Stimulated activated CD8-positive, alpha-beta memory T cell treated with anti-CD3 and anti-CD28 coated beads, Interleukin-4, amount 100 ng/mL, for 4 hours (primary cell): ENCODE data around the gene SNHG17.
A peak's percentile ranks its signal among the peaks of the same experiment; 100 is the strongest.
"Not testable (repeated sequence)": the region's sequence is repeated elsewhere in the genome, so short reads cannot be mapped to it uniquely, and the experiment has no call there.

Experiments
- DNase-seq, 2 donors: peaks; one replicate each; pipeline ENCODE4 v3.0.0-alpha.2; 2020; ENCODE audit warnings: low read depth in 2 of 2, low spot score in 1 of 2

SNHG17 gene

DNA sequence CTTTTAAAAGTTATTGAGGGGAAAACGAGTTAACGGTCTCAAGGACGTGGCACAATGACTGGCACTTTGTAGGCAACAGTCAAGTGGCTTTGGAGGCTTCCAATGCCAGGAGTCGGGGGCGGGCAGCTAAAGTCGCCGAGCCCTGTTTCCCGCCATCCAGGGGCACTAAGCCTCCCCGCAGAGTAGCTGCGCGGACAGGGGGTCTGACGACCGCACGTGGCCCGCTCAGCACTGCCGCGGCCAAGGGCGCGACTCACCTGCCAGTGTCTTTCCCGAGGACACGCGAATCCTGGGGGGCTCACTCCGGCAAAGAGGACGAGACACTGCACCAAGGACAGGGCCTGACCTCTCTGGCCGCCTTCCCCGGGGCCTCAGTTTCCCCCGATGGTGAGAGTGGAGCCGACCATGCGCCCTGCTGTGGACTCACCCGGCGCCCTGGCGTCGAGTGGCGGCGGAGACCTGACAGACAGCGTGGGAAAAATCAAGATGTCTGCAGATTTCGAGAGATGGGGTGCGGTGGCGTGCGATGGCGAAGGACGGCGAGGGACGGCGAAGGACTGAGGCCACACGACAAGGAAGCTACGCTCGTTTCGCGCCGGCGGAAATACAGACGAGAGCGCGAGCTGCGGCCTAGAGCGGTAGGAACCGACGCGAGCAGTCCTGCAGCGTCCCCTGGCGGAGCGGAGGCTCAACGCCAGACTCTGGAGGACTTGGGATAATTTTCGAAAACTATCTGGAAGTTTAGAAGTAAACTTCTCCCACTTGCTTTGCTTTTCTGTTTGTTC lies at the start of gene SNHG17:
TSS of gene SNHG17 (minus strand) at position 559 of the 785 bp plus-strand sequence.
- DNase-seq, result peak; percentile 75 to 80

DNA sequence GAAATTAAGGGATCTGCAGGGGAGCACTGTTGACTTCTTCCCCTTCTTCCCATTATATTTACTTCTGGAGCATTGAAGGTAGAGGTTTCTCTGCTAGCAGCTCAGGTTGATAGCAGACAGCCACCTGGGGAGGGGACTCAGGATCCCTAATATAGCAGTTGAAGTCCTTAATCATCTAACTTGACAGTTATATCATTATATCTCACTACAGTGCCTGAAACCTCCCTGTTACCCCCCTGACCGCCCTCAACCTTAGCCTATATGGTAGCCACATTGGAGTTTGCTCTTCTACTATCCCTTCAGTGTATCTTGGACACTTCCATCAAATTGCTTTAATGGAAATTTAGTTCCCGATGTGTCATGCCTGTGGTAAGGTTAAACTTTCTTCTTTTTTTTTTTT lies 44.5 kb upstream of the SNHG17 start:
- DNase-seq, result no peak

DNA sequence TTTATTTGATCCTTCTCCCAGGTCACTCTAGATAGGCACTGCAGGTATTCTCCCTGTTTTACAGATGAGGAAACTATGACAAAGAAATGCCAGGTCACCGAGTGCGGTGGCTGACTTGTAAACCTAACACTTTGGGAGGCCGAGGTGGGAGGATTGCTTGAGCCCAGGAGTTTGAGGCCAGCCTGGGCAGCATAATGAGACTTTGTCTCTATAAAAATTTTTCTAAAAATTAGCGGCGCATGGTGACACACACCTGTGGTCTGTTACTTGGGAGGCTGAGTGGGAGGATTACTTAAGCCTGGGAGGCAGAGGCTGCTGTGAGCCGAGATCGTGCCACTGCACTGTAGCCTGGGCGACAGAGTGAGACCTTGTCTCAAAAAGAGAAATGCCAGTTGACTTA lies 42.6 kb upstream of the SNHG17 start:
- no peak for DNase-seq

DNA sequence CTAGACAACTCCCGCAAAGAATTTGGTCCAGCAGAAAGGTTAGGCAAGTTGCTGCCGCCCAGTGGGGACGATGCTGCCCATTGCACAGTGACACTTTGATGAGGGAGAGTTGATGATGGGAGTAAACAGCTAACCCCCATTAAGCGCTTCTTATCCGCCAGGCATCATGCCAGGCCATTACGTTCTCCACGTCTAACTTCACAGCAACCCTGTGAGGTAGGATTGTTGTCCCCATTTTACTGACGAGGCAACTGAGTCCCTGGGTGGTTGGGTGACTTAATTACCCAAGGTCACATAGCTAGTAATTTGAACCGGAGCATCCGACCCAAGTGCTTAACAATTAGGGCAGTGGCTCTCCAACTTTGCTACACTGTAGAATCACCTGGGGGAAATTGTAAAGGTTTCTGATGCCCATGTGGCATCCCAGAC lies 38.3 kb upstream of the SNHG17 start:
- no peak for DNase-seq

DNA sequence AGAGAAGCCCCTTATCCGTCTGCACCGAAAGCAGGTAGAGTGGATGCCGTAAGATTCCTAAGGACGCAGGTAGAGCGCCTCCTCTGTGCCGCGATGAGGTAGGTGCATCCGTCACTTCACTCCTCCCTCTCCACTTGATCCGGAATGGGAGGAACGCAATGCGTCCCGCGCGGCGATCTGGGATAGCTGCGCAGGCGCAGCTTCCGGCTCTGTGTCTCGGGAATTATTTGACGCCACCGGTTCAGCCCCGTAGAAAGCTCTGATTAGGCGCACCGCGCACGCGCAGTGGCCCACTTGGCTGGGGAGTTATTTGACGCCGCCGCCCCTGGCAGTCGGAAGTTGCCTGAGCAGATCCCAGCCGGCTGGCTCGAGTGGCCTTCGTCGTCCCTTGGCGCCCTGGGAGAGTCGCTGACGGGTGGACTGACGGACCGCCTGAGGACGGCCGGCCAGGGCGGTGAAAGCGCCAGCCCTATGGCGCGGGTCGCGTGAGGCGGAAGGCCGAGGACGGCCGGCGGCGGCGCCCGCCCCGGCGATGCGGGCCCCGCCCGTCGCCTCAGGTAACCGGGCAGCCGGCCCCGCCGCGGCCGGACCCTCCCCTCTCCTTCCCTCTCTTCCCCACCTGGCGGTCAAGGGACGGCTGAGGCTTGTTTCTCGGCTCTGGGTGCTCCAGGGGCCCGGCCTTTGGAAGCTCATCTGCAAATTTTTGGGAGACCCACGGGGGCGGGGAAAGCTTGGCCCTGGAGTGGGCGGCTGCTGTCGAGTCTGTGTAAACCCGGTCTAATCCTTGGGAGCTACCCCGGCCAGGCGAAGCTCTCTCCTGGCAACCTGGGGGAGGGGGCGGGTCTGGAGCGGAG lies 37.6 kb upstream of the SNHG17 start, which contains the start of gene RALGAPB:
TSS of gene RALGAPB (plus strand) at position 331 of the 854 bp plus-strand sequence. CDS start 15,590 bp downstream, outside the sequence.
- peak; percentile 94 to 96 for DNase-seq

DNA sequence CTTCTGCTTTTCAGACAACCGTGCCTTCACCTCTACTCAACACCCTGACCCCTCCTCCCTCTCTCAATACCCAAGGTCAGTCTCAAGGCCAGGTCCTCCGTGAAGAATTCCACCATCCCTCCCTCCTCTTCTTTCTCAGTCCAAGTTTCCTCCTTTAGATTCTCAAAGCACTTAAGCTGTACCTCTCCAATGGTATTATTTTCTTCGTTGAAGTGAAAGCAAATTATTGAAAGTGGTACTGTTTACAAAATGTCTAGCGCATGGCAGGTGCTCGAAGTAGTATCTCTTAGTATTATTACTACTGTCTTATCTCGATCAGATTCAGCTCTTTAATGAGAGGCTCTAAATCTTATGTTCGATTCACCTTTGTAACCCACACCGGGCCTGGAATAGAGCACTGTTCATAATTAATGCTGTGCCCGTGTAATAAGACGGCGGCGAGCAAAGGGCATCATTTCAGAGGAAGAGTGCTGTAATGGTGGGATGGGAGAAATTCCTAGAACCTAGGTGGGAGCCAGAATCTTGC lies 36.9 kb upstream of the SNHG17 start:
- no peak for DNase-seq

DNA sequence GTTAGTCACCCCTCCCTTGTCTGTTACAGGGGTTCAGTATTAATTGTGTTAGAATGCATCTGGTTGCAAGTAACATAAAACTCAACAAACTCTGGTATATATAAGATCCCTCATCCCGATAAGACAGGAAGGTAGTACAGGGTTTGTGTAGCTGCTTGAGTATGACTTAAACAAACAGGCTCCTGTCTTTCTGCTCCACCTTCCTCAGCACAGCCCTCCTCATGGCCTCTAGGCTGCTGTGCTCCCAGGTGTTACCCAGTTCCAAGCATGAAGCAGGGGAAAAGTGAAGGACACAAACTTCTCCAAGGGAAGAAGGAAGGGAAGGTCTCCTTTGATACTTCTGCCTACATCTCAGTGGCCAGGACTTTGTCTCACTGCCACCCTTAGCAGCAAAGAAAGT lies 36.1 kb upstream of the SNHG17 start:
- no peak for DNase-seq

DNA sequence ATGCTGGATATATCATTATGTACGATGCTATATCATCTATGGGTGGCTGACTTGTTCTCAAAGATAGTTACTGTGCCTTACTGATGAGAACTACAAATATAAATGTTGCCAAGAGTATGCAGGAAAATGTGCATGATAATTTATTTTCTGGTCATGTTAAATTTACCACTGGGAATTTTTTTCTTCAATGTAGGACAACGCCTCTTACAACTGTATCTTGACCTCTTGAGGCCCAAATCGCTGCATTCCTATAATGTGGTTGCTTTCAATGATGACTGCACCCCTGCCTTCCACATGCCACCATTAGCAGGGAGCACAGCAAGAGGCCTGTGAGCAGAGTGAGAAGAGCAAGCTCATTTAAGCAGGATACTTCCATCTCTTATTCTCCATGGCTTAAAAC lies 31.9 kb upstream of the SNHG17 start:
- DNase-seq, result no peak

DNA sequence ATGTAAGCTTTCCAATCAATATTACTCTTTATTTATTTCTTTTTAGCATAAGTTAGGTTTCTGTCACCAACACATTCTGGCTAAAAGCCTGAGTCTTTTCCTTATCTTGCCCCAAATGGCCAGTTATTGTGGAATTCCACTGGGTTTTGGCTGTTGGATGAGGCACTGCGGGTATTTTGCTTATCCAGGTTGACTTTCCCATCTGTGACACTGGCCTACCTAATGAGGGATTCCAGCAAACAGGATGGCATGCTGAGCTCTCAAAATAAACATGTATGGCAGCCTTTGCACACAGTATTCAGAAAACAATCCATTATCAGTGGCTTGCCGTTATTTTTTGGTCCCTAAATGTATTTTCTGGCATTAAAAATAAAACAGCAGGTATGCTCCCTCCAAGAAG lies 31.0 kb upstream of the SNHG17 start:
- DNase-seq, result no peak

DNA sequence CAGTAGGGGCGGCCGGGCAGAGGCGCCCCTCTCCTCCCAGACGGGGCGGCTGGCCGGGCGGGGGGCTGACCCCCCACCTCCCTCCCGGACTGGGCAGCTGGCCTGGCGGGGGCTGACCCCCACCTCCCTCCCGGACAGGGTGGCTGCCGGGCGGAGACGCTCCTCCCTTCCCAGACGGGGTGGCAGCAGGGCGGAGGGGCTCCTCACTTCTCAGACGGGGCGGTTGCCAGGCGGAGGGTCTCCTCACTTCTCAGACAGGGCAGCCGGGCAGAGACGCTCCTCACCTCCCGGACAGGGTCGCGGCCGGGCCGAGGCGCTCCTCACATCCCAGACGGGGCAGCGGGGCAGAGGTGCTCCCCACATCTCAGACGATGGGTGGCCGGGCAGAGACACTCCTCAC lies 26.4 kb upstream of the SNHG17 start:
- not testable (repeated sequence) for DNase-seq

DNA sequence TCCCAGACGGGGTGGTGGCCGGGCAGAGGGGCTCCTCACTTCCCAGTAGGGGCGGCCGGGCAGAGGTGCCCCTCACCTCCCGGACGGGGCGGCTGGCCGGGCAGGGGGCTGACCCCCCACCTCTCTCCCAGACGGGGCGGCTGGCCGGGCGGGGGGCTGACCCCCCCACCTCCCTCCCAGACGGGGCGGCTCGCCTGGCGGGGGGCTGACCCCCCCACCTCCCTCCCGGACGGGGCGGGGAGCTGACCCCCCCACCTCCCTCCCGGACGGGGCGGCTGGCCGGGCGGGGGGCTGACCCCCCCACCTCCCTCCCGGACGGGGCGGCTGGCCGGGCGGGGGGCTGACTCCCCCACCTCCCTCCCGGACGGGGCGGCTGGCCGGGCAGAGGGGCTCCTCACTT lies 26.0 kb upstream of the SNHG17 start:
- not testable (repeated sequence) for DNase-seq

DNA sequence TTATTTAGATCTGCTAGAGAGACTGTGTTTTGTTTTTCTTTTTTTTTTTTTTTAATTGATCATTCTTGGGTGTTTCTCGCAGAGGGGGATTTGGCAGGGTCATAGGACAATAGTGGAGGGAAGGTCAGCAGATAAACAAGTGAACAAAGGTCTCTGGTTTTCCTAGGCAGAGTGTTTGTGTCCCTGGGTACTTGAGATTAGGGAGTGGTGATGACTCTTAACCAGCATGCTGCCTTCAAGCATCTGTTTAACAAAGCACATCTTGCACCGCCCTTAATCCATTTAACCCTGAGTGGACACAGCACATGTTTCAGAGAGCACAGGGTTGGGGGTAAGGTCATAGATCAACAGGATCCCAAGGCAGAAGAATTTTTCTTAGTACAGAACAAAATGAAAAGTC lies 25.5 kb upstream of the SNHG17 start:
- not testable (repeated sequence) for DNase-seq

DNA sequence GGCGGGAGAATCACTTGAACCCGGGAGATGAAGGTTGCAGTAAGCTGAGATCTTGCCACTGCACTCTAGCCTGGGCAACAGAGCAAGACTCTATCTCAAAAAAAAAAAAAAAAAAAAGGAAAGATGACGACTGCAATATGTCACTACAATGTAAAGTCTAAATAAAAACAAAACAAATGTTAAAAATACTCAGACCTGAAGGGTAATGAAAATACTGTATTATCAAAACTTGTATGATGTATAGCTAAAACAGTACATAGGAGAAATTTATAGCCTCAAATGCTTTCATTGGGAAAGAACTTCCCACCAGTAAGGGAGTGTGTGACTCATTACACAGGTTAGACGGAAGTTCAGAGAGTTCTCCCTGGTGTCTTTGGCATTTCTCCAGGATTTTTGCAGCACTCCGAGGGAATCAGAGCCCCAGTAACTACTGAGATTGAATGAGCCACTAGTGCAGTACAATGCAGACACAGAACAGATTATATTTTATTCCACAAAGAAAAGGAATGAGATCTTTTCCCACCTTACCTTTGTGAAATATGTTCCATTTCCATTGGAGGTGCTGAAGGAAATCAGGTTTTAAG lies 25.0 kb upstream of the SNHG17 start:
- no peak for DNase-seq

DNA sequence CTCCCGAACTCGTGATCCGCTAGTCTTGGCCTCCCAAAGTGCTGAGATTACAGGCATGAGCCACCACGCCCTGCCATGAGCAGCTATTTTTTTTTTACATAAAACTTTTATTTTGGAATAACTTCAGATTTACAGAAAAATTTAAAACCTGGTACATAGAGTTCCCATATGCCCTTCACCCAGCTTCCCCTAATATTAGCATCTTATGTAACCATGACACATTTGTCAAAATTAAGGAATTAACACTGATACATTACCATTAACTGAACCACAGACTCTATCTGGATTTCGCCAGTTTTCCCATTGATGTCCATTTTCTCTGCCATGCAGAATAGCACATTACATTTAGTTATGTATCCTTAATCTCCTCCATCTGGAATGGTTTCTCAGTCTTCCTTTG lies 23.2 kb upstream of the SNHG17 start:
- DNase-seq, result no peak

DNA sequence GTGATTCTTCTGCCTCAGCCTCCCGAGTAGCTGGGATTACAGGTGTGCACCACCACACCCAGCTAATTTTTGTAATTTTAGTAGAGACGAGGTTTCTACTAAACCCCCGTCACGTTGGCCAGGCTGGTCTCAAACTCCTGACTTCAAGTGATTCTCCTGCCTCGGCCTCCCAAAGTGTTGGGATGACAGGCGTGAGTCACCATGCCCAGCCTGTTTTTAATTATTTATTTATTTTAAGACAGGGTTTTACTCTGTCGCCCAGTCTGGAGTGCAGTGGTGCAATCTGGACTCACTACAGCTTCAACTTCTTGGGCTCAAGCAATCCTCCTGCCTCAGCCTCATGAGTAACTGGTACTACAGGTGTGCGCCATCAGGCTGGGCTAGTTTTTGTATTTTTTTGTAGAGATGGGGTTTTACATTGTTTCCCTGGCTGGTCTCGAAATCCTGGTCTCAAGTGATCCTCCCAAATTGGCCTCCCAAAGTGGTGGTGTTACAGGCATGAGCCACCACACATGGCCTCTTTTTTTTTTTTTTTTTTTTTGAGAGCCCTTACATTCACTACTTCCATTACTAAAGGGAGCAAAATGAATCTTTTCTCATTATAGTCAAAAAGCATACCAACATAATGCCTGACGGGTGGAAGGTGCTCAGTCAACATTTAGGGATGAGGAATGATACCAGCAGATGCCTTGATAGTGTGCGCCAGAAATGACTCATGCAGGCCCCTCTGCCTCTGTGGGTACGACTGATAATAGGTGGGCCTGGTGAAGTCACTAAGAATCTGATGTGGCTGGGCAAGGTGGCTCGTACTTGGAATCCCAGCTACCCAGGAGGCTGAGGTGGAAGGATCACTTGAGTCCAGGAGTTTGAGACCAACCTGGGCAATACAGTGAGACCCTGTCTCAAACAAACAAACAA lies 19.7 kb upstream of the SNHG17 start:
- no peak for DNase-seq

DNA sequence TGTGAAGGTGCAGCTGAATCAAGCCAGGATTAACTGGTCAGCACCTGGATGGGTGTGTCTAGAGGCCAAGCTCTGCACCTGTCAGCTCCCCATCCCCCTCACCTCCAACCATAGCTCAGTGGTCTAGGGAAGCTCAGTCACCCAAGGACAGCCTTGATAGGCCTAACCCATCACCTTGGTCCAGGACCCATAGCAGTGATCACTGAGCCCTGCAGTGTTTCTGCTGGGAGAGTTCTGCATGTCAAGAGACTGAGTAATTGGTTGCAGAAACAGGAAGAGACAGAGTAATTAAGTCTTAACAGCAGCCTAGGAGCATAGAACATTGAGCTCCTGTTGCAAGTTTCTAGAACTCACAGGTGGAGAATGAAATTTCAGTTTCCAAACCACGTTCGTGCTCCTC lies 18.8 kb upstream of the SNHG17 start:
- no peak for DNase-seq

DNA sequence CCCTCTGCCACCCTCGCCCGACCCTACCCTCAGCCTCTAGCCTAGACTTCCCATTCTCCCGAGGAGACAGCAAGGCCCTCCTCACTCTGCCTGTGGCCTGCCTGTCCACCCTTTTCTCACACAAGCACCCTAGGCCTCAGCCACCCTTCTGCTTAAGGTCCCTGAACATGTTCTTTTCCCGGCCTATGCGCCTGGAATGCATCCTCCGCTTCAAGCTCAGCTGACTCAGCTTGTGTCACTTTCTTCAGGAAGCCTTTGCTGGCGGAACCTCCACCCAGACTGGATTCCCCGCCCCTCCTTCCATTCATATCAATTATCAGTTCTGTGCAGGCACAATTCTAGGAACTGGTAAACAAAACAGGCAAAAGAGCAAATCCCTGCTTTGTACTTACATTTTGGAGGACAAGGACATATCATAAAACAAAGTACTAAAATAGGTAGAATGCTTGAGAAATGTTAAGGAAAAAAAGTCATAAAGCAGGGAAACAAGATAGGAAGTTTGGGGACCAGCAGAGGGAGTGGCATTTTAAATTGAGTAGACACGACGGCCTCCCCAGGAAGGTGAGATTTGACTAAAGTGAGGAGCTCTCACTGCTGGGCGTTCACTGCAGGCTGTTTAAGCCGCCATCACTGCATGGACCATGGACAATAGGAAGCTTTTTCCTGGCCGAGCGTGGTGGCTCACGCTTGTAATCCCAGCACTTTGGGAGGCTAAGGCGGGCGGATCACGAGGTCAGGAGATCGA lies 17.9 kb upstream of the SNHG17 start:
- no peak for DNase-seq

DNA sequence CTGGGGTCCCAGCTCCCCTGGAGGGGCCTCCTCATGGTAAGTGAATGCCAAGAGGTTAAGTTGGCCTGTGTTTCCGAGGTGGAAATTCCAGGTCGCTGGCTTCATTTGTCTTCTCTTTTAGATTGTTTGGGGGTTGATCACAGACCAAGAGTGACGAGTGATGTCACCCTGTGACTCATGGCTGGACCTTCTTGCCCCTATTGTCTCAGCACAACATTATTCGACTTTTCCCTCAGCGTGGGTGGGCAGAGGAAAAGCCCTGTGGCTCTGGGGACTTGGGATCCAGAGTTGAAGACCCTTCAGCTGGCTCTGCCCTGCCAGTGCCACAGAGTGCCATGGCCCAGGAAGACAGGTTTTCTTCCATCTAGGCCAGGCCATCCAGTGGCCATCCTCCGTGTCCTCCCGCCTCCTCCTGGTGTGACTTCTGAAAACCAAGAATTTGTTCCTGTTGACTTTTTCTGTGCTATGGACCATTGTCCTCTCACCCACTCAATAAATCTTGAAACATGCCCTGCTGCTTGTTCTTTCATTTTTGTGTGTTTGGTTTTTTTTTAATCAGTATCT lies 15.4 kb upstream of the SNHG17 start:
- no peak for DNase-seq

DNA sequence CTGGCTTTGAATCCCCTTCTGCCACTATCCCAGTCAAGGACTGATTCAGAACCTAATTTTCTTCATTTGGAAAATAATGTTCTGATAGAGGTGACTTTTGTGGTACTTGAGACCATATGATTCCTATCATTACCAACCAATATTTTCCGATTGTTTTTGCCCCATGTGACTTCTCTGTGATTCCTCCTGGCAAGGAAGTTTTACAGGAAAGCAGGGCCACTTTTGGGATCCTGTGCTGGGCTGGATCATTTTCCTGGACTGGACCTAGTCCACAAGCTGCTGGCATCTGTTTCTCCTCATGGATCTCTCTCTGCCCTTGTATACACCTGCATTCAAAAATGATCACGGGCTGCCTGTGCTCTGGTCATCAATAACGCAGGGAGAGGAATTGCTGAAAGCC lies 13.9 kb upstream of the SNHG17 start:
- DNase-seq, result no peak
